ENCODE results near the gene HRC. TPM values are rescaled to one million over a fixed set of nuclear protein-coding genes. Genes with fewer than 3 reads are reported as not detected.

HRC gene
- total RNA-seq, 4 donors from 2014 or later = 0.49 to 3.8 (median 1.7) TPM

GRCh38 chr19:49190781-49191180, 35.6 kb upstream of the HRC start:
- no peak for TF ChIP-seq CTCF (IDR thresholded peaks at IDR 0.05; ENCODE audit: low read depth)

- no peak for TF ChIP-seq CTCF (IDR thresholded peaks at IDR 0.05; ENCODE audit: low read depth)
Observed at GRCh38 chr19:49189259-49189658, 34.1 kb upstream of the HRC start.

GRCh38 chr19:49188626-49189200, 33.5 kb upstream of the HRC start:
- no peak for TF ChIP-seq CTCF (IDR thresholded peaks at IDR 0.05; ENCODE audit: low read depth)

GRCh38 chr19:49186108-49186507, 30.9 kb upstream of the HRC start:
- TF ChIP-seq CTCF (IDR thresholded peaks at IDR 0.05; ENCODE audit: low read depth) = no peak

- no peak for TF ChIP-seq CTCF (IDR thresholded peaks at IDR 0.05; ENCODE audit: low read depth)
Observed at GRCh38 chr19:49182848-49183375, 27.7 kb upstream of the HRC start.

- no peak for TF ChIP-seq CTCF (IDR thresholded peaks at IDR 0.05; ENCODE audit: low read depth)
Observed at GRCh38 chr19:49180659-49181058, 25.5 kb upstream of the HRC start.

- no peak for TF ChIP-seq CTCF (IDR thresholded peaks at IDR 0.05; ENCODE audit: low read depth)
Observed at GRCh38 chr19:49173198-49173597, 18.0 kb upstream of the HRC start.
